Esophagus squamous epithelium (tissue), 4 donors: ENCODE data around the gene EMCN.

ENCODE experiments used
- POLR2A ChIP-seq, 4 donors: fragments of 450-650 bp; IDR thresholded peaks; one replicate each; pipeline ENCODE4 v1.6.1; 2017; ENCODE audit warnings: antibody characterized with exemption in 4 of 4, mild to moderate bottlenecking in 4 of 4, moderate library complexity in 3 of 4
- TF ChIP-seq, protein P1 (sequence below), 6 experiments: fragments of 450-650 bp in 4 of 6; fragments of 200-600 bp in 2 of 6; sonication (generic) in 2 of 6; IDR thresholded peaks; one replicate each; pipeline ENCODE4 v1.5.1; 2016 to 2019; ENCODE audit warnings: antibody characterized with exemption in 6 of 6, mild to moderate bottlenecking in 4 of 6, moderate library complexity in 4 of 6

DNA sequence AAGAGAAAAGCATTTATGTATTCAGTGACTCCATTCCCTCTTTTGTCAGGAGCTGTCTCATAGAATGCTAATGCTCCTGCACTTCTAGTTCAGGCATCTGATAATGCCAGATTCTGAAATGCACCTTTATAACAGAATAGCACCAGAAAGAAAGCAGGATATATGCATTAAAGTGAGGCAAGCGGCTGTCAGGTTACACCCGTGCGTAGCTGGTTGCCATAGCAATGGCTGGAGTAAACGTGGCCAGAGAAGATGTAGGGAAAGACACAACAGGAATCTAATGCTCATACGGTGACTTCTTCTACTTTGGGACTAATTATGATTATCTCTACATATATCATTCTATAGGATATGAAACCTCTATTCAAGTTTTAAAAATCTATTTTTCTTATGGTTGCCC, 5.9 kb downstream of the EMCN start:
- TF ChIP-seq, protein P1, sequence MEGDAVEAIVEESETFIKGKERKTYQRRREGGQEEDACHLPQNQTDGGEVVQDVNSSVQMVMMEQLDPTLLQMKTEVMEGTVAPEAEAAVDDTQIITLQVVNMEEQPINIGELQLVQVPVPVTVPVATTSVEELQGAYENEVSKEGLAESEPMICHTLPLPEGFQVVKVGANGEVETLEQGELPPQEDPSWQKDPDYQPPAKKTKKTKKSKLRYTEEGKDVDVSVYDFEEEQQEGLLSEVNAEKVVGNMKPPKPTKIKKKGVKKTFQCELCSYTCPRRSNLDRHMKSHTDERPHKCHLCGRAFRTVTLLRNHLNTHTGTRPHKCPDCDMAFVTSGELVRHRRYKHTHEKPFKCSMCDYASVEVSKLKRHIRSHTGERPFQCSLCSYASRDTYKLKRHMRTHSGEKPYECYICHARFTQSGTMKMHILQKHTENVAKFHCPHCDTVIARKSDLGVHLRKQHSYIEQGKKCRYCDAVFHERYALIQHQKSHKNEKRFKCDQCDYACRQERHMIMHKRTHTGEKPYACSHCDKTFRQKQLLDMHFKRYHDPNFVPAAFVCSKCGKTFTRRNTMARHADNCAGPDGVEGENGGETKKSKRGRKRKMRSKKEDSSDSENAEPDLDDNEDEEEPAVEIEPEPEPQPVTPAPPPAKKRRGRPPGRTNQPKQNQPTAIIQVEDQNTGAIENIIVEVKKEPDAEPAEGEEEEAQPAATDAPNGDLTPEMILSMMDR (IDR thresholded peaks at IDR 0.05) = no peak
- TF ChIP-seq POLR2A (IDR thresholded peaks at IDR 0.05) = no peak
